H9 (cell line): ENCODE results near the gene TAGLN2. TPM values are rescaled to one million over a fixed set of nuclear protein-coding genes. Genes with fewer than 3 reads are reported as not detected.

Source experiments
- DNase-seq: peaks from one replicate; pipeline ENCODE4 v3.0.0-alpha.2; 2017
- H2AFZ ChIP-seq: one replicate; pipeline ENCODE4 v1.6.1; 2013; ENCODE audit warnings: mild to moderate bottlenecking, low read length, control low read depth, moderate library complexity
- H2AK5ac ChIP-seq: 2 replicates; pipeline ENCODE4 v1.6.1; 2013; ENCODE audit warnings: low read length, control low read depth, mixed read lengths; ENCODE audit not compliant: insufficient read length
- H2BK120ac ChIP-seq: one replicate; pipeline ENCODE4 v1.6.1; 2013; ENCODE audit warnings: low read depth, mild to moderate bottlenecking, low read length, control low read depth, inconsistent platforms; ENCODE audit not compliant: poor library complexity, severe bottlenecking
- H2BK12ac ChIP-seq: 2 replicates; pipeline ENCODE4 v1.6.1; 2013; ENCODE audit warnings: low read length, control low read depth, mixed read lengths, low read depth; ENCODE audit not compliant: insufficient read length
- H2BK15ac ChIP-seq: 2 replicates; pipeline ENCODE4 v1.6.1; 2013; ENCODE audit warnings: low read depth, low read length, control low read depth
- H2BK20ac ChIP-seq: one replicate; pipeline ENCODE4 v1.6.1; 2013; ENCODE audit warnings: low read depth, mild to moderate bottlenecking, low read length, control low read depth, inconsistent platforms; ENCODE audit not compliant: poor library complexity, severe bottlenecking
- H2BK5ac ChIP-seq: 2 replicates; pipeline ENCODE4 v1.6.1; 2013; ENCODE audit warnings: low read length, control low read depth, mixed read lengths; ENCODE audit not compliant: insufficient read length
- H3K14ac ChIP-seq: 2 replicates; pipeline ENCODE4 v1.6.1; 2013; ENCODE audit warnings: low read length, control low read depth; ENCODE audit not compliant: insufficient read depth
- H3K18ac ChIP-seq: 2 replicates; pipeline ENCODE4 v1.6.1; 2013; ENCODE audit warnings: low read depth, mild to moderate bottlenecking, mixed read lengths, low read length, control low read depth; ENCODE audit not compliant: insufficient read length
- H3K23ac ChIP-seq: 2 replicates; pipeline ENCODE4 v1.6.1; 2013; ENCODE audit warnings: low read length, control low read depth, mixed read lengths, low read depth; ENCODE audit not compliant: insufficient read length
- H3K23me2 ChIP-seq: 2 replicates; pipeline ENCODE4 v1.6.1; 2013; ENCODE audit warnings: low read depth, mild to moderate bottlenecking, mixed read lengths, low read length, control low read depth; ENCODE audit not compliant: insufficient read length, poor library complexity, severe bottlenecking
- H3K27ac ChIP-seq: 2 replicates; pipeline ENCODE4 v1.5.1; 2013; ENCODE audit warnings: low read length, control low read depth, mixed read lengths, low read depth; ENCODE audit not compliant: insufficient read length
- H3K27me3 ChIP-seq: 2 replicates; pipeline ENCODE4 v1.6.1; 2013; ENCODE audit warnings: low read length, control low read depth, inconsistent platforms; ENCODE audit not compliant: insufficient read depth
- H3K4ac ChIP-seq: 2 replicates; pipeline ENCODE4 v1.6.1; 2013; ENCODE audit warnings: low read depth, mild to moderate bottlenecking, control low read depth, inconsistent platforms, low read length, moderate library complexity
- H3K4me1 ChIP-seq: 2 replicates; pipeline ENCODE4 v1.6.1; 2013; ENCODE audit warnings: low read length, control low read depth, inconsistent platforms; ENCODE audit not compliant: insufficient read depth
- H3K4me2 ChIP-seq: 2 replicates; pipeline ENCODE4 v1.6.1; 2013; ENCODE audit warnings: low read length, control low read depth, mixed read lengths; ENCODE audit not compliant: insufficient read length, insufficient read depth
- H3K56ac ChIP-seq: 2 replicates; pipeline ENCODE4 v1.6.1; 2013; ENCODE audit warnings: low read depth, mild to moderate bottlenecking, mixed read lengths, low read length, control low read depth; ENCODE audit not compliant: insufficient read length
- H3K79me1 ChIP-seq: 2 replicates; pipeline ENCODE4 v1.6.1; 2013; ENCODE audit warnings: low read depth, mild to moderate bottlenecking, moderate library complexity, low read length, control low read depth, inconsistent platforms; ENCODE audit not compliant: insufficient read depth, poor library complexity, severe bottlenecking
- H3K79me2 ChIP-seq: 2 replicates; pipeline ENCODE4 v1.6.1; 2013; ENCODE audit warnings: low read length, control low read depth, inconsistent platforms; ENCODE audit not compliant: insufficient read depth
- H3K9ac ChIP-seq: 2 replicates; pipeline ENCODE4 v1.6.1; 2013; ENCODE audit warnings: low read length, control low read depth, mixed read lengths; ENCODE audit not compliant: insufficient read length; ENCODE audit errors: extremely low read depth
- H3K9me3 ChIP-seq: one replicate; pipeline ENCODE4 v1.6.1; 2013; ENCODE audit warnings: low read depth, low read length, inconsistent platforms; ENCODE audit not compliant: control insufficient read depth
- H3T11ph ChIP-seq: one replicate; pipeline ENCODE4 v1.6.1; 2013; ENCODE audit warnings: mild to moderate bottlenecking, low read length, control low read depth, inconsistent platforms
- H4K20me1 ChIP-seq: one replicate; pipeline ENCODE4 v1.6.1; 2013; ENCODE audit not compliant: control insufficient read depth, insufficient read length, insufficient read depth
- H4K5ac ChIP-seq: 2 replicates; pipeline ENCODE4 v1.6.1; 2013; ENCODE audit warnings: low read depth, mild to moderate bottlenecking, mixed read lengths, low read length, control low read depth; ENCODE audit not compliant: insufficient read length
- H4K8ac ChIP-seq: replicated peaks from 2 replicates; pipeline ENCODE4 v1.6.1; 2013; ENCODE audit warnings: low read length, control low read depth, mixed read lengths, low read depth; ENCODE audit not compliant: insufficient read length
- H4K91ac ChIP-seq: 2 replicates; pipeline ENCODE4 v1.6.1; 2013; ENCODE audit warnings: low read depth, mild to moderate bottlenecking, moderate library complexity, mixed read lengths, low read length, control low read depth; ENCODE audit not compliant: insufficient read length
- H3K27ac Mint-ChIP-seq, 3 experiments: 2 replicates in 2 of 3; 3 replicates in 1 of 3; pipeline ENCODE4 v1.8.0; 2020 to 2021; ENCODE audit warnings: mixed read lengths in 3 of 3, mild to moderate bottlenecking in 1 of 3, moderate library complexity in 1 of 3
- H3K27me3 Mint-ChIP-seq: 2 replicates; pipeline ENCODE4 v1.8.0; 2021; ENCODE audit warnings: low read depth, mild to moderate bottlenecking, moderate library complexity, mixed read lengths
- H3K36me3 Mint-ChIP-seq, 3 experiments: 2 replicates in 2 of 3; 3 replicates in 1 of 3; pipeline ENCODE4 v1.8.0; 2020 to 2021; ENCODE audit warnings: low read depth in 3 of 3, mixed read lengths in 3 of 3; ENCODE audit not compliant: insufficient read depth in 1 of 3
- H3K4me1 Mint-ChIP-seq, 2 experiments: 2 replicates each; pipeline ENCODE4 v1.8.0; 2020; ENCODE audit warnings: mixed read lengths in 2 of 2
- H3K4me3 Mint-ChIP-seq, 2 experiments: 2 replicates in 1 of 2; 3 replicates in 1 of 2; pipeline ENCODE4 v1.8.0; 2020 to 2021; ENCODE audit warnings: mild to moderate bottlenecking in 2 of 2, mixed read lengths in 2 of 2, moderate library complexity in 1 of 2
- H3K9me3 Mint-ChIP-seq, 2 experiments: 2 replicates in 1 of 2; 3 replicates in 1 of 2; pipeline ENCODE4 v1.8.0; 2020; ENCODE audit warnings: mild to moderate bottlenecking in 2 of 2, mixed read lengths in 2 of 2, moderate library complexity in 1 of 2
- WGBS: extraction: QIAGEN DNeasy Blood & Tissue Kit; methylation state at CpG from one replicate; pipeline ENCODE4 v1.1.7; 2013; ENCODE audit warnings: missing lambda C conversion rate, low lambda C conversion rate, mixed read lengths; ENCODE audit not compliant: insufficient read length; ENCODE audit errors: extremely low coverage; 5-methylcytosine and 5-hydroxymethylcytosine counted together
- total RNA-seq: library from RNA; stranded (reverse); gene quantifications from 2 replicates; pipeline ENCODE4 v1.2.1, GENCODE V29; 2021
- TF ChIP-seq, protein P1 (sequence below): fragments of 200-600 bp; sonication (generic); conservative IDR thresholded peaks from 3 replicates; pipeline ENCODE4 v1.8.0; 2021; ENCODE audit warnings: antibody characterized with exemption, mild to moderate bottlenecking

TAGLN2 gene
- total RNA-seq, 1 experiment from 2014 or later, result 76.7 TPM

DNA sequence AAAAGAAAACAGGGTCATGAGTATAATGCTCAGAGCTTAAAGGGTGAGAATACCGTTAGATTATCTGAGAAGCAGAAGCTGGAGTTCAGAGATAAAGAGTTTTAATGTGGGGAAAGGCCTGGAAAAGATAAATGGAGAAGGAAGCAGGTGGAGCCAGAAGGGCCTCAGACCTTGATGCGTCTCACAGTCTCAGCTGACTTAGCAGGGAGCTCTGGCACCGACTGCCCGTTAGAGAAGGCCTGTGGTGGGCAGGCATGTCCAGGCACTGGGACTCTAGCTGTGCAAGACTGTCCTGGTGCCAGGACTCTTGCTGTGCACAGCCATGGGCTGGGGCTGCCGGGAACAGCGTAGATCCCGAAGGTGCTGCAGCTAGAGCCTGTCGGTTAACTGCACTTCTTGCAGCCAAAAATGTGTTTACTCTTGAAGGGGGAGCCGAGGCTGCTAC lies 32.5 kb upstream of the TAGLN2 start:
- Mint-ChIP-seq H3K27me3 (peaks cover 13% of the 10 kb centered on the region), H3K36me3 (no peaks in the 10 kb centered on the region), H3K9me3 (no peaks in the 10 kb centered on the region), H3K4me1 (peaks cover 6 to 11% of the 10 kb centered on the region in 2 experiments), H3K27ac (no peak overlapping the region), H3K4me3 (no peak overlapping the region)
- Histone ChIP-seq H3K9me3 (no peaks in the 10 kb centered on the region), H3K27ac (no peak overlapping the region), H3K4me1 (no peaks in the 10 kb centered on the region), H3T11ph (no peak overlapping the region), H3K4me2 (no peak overlapping the region), H4K20me1 (no peaks in the 10 kb centered on the region), H2BK15ac (no peak overlapping the region), H3K23me2 (no peaks in the 10 kb centered on the region), H4K5ac (no peak overlapping the region), H3K9ac (no peak overlapping the region), H2AFZ (no peak overlapping the region), H2BK12ac (no peak overlapping the region), H3K23ac (no peak overlapping the region), H2AK5ac (no peak overlapping the region), H4K8ac (no peak overlapping the region), H3K14ac (no peak overlapping the region), H3K56ac (no peak overlapping the region), H4K91ac (no peak overlapping the region), H3K4ac (no peak overlapping the region), H3K79me1 (no peaks in the 10 kb centered on the region), H2BK5ac (no peak overlapping the region), H3K18ac (no peak overlapping the region), H3K79me2 (no peaks in the 10 kb centered on the region), H3K27me3 (no peaks in the 10 kb centered on the region), H2BK120ac (no peak overlapping the region), H2BK20ac (no peak overlapping the region)
- peak; percentile 17 for DNase-seq
- TF ChIP-seq, protein P1, sequence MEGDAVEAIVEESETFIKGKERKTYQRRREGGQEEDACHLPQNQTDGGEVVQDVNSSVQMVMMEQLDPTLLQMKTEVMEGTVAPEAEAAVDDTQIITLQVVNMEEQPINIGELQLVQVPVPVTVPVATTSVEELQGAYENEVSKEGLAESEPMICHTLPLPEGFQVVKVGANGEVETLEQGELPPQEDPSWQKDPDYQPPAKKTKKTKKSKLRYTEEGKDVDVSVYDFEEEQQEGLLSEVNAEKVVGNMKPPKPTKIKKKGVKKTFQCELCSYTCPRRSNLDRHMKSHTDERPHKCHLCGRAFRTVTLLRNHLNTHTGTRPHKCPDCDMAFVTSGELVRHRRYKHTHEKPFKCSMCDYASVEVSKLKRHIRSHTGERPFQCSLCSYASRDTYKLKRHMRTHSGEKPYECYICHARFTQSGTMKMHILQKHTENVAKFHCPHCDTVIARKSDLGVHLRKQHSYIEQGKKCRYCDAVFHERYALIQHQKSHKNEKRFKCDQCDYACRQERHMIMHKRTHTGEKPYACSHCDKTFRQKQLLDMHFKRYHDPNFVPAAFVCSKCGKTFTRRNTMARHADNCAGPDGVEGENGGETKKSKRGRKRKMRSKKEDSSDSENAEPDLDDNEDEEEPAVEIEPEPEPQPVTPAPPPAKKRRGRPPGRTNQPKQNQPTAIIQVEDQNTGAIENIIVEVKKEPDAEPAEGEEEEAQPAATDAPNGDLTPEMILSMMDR, result no peak
- no CpG with 5 or more reads among the region's 9 CpGs for WGBS
